NK-92 treated with Interleukin-12 subunit alpha and Interleukin-12 subunit beta, amount 100 ng/mL, for 24 hours (cell line): ENCODE results near the gene ATP1A1.

Experiments used
- DNase-seq: peaks from one replicate; lab custom pipeline; 2025; lab: John Stamatoyannopoulos, UW

Gene ATP1A1

DNA sequence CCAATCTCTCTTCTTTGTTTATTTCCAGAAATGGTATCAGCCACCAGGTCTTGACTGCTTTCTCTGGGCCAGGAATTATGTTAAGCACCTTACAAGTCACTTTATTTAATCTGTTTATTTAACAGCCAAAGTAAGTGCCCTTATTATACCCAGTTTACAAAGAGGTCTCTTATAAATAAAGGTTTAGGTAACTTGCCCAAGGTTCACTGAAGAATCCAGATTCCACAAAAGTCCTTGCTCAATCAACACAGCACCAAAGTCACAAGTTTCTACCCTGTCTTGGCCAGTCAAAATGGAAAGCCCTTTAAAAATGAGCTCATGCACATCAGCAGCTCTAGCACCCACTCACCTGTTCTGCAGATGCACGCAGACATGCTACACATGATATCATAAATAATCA is 28.0 kb upstream of the ATP1A1 start:
- DNase-seq: no peak

DNA sequence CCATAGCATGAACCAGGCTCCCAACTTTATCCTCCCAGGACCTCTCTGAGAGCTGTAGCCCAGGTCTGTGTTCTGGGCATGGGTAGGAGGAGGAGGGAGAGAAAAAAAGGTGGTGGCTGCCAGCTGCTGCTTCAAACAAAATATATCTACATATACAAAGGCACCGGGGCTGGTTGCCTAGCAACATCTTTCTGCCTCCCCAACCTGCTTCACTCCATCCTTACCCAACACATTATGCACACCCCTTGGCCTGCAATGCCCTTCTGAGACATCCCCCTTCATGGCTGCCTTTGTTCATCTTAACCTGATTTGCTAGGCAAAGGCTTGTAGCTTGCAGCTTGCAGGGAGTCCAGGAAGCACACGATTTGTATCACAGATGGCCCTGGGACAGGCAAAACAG is 27.2 kb upstream of the ATP1A1 start:
- no peak for DNase-seq

DNA sequence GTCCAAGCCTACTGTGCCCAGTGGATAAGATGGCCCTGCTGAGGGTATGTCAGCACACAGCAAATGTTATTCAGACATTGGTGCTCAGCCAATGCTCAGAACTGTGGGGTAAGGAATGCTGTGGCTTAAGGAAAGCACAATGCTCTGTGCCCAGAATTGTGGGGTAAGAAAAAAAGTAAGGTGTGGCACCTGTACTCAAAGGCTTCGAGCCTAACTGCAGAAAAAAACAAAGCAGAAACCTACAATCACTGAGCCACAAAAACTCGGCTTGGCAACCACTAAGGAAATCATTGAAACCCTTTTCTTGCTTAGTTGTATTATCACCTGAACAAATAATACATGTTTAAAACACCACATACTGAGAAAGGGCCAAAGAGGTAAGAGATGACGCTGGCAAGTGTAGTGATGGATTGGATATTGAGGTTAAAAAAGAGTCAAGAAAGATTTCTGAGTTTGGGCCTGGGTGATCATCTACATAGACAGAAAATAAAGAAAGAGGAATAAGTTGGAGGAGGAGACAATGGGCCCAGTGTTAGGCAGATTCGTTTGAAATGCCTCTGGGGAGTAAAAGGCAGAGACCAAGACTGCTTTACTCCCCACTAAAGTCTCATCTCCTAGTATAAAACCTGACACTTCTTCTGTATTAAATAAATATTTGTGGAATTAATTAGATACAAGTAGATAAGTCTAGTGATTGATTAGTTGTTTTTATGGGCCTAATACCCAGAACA is 25.9 kb upstream of the ATP1A1 start:
- DNase-seq: no peak

DNA sequence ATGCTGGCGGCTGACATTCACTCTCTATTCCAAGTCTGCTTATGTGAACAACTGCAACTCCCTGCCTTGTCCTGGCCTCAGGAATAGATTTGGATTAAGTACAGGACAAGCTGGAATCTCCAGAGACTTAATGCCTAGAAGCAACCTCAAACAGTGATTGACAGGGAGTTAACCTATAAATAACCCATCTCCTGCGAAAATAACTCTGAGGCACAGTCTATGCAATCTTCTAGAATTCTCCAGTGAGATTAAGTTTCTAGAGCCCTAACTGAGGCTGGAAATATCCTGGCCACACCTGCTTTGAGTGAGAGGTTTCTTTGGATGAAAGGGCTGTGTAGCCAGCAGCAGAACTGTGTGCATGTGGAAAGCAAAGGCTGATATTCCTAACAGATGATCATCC is 25.3 kb upstream of the ATP1A1 start:
- DNase-seq: no peak

DNA sequence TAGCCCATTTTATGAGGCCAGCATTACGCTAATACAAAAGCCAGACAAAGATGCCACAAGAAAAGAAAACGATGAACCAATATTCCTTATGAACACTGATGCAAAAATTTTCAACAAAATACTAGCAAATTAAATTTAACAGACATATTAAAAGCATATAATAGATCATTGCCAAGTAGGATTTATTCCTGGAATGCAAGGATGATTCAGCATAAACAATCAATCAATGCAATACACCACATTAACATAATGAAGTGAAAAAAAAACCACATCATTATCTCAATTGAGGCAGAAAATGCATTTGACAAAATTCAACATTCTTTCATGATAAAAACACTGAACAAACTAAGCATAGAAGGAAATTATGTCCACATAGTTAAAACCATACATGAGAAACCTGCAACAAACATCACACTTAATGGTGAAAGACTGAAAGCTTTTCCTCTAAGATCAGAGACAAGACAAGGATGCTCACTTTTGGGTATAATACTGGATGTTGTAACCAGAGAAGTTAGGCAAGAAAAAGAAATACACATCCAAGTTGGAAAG is 22.9 kb upstream of the ATP1A1 start:
- DNase-seq: no peak

DNA sequence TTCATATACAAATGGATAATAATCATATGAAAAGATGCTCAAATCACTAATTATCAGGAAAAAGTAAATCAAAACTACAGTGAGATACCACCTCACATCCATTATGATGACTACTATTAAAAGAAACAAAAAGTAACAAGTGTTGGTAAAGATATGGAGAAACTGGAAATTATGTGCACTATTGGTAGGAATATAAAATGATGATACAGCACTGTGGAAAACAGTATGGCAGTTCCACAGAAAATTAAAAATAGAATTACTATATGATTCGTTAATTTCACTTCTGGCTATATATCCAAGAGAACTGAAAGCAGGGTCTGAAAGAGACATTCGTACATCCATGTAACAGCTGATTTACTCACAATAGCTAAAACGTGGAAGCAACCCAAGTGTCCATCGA is 21.1 kb upstream of the ATP1A1 start:
- no peak for DNase-seq

DNA sequence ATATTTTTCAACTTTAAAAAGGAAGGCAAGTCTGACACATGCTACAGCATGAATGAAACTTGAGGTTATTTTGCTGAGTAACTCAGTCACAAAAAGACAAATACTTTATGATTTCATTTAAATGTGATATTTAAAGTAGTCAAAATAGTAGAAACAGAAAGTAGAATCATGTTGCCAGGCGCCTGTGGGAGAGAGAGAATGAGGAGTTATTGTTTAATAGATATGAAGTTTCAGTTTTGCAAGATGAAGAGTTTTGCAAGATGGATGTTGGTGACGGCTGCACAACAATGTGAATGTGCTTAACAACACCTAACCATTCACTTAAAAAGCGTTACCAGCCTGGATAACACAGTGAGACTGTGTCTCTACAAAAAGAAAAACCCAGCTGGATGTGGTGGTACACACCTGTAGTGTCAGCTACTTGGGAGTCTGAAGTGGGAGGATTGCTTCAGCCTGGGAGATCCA is 20.7 kb upstream of the ATP1A1 start:
- no peak for DNase-seq

DNA sequence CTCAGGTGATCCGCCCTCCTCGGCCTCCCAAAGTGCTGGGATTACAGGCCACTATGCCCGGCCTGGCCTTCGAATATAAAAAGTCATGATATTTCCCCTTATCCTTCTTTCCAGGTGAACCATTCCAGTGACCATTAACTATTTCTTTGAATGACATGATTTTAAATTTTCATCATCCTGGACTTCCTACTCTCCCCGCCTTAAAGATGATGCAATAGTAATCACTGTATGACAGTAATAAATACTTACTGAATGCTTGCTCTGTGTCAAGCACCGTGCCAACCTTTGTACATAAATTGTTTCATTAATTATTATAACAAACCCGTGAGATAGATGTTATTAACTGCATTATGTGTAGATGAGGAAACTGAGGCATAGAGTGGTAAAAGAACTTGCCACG is 19.9 kb upstream of the ATP1A1 start:
- no peak for DNase-seq

DNA sequence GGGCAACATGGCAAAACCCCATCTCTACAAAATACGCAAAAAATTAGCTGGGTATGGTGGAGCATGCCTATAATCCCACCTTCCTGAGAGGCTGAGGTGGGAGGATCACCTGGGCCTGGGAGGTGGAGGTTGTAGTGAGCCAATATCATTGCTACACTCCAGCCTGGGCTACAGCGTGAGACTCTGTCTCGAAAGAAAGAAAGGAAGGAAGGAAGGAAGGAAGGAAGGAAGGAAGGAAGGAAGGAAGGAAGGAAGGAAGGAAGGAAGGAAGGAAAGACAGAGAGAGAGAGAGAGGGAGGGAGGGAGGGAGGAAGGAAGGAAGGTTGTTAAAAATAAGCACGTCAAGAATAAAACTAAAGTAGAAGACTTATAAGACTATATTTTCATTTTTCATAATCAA is 17.0 kb upstream of the ATP1A1 start:
- DNase-seq: no peak

DNA sequence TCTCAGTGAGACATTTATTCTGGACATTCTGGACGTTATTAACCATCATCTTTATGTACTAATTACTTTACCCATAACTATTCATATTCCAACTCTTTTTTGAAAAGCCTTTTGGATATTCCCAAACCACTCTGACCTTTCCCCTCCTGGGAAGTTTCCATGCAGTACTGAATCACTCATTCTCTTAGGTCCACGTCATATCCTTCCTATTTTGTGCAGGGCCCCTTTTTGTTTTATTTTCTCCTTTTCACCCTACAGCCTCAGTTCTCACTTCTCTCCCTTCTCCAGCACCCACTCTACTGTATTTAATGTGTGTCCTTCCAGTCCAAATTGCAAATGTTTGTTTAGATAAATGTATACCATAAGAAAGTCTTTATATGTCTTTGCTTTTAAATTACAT is 16.4 kb upstream of the ATP1A1 start:
- no peak for DNase-seq

DNA sequence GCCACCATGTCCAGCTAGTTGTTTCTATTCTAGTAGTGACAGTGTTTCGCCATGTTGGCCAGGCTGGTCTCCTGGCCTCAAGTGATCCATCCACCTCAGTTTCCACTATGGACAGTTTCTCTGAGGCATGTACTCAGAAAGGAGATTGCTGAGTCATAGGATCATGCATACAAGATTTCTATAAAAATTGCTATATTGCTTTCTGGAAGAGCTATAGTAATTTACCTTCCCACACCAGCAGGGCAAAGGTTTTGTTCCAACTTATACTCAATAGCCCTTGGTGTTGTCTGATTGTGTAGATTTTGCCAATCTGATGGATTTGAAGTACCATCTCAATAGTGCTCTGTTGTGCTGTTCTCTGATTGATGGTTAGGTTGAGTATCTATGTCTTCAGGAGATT is 15.6 kb upstream of the ATP1A1 start:
- DNase-seq: no peak

DNA sequence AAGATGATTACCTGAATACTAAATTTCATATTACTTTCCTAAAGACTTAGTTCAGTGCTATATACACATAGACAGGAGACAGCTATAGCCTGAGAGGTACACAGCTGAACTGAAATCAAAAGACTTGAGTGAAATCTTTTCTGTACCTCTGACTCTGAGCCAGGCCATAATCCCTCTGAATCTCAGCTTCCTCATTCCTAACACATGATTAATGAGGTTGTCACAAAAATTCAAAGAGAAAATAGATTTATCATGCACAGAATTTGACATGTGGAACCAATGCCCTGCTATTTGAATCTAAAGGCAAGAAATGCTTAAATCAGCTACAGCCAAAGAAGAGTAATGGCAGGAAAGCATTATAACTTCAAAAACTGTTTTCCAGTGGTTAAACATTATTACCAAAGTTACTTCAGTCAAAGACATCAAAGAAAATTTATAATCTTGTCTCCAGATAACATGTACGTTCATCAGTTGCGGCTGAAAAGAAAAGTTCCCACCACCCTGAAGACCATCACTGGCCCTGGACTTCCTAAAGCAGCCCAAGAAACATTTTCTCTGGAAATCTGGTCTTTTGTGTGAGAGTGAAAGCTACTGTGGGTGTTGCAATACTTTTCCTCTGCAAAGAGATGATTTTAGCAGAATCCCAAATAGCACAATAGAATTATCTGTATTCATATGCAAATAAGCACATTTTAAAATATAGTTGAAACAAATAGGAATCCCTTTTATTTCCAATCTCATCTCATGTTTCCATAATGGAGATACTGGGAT is 13.8 kb upstream of the ATP1A1 start:
- no peak for DNase-seq

DNA sequence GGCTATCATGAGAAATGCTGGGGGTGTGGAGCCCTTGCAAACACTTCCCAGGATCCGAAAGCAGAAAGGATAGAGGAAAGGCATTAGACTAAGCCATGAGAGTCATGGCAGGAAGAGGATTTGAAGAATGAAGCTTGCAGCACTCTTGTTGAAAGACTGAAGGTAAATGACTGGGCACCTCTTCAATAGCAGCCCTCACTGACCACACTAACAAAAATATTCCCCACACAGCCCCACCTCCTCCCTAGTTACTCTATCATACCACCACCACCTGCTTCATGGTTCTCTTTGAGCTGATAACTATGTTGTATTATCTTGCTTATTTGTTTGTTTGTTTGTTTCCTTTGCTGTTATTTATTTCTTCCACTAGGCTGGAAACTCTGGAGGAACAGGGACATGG is 13.2 kb upstream of the ATP1A1 start:
- no peak for DNase-seq

DNA sequence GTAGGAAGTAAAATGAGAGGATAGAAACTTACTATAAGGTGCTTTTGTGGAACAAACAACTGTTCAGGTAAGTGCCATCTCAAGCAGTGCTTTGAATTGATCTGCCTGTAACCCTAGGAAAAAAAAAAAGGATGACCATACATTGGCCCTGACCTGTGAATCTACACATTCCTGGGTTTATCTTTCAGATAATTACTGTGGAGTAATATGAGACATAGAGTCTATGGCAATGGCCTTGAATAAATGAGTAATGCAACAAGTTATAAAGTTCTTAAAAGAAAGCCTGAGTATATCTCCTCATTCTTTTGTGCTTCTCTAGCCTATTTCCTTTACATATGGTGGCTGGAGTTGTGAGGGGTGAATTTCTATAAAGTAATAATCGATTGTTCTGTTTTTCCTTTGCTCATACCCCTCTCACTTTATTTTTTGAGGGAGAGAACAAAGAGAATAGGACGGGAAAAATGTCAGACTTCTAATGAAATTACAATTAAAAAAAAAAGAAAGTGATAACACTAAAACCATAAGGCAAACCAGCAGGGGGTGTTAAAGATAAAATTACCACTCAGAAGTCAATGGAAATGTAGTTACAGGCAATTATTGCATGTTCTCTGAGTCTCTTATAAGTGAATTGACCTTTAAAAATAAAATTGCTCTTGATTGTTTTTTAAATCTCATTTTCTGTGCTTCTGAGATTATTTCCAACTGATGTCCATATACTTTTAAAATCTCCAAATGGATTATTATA is 12.4 kb upstream of the ATP1A1 start:
- no peak for DNase-seq

DNA sequence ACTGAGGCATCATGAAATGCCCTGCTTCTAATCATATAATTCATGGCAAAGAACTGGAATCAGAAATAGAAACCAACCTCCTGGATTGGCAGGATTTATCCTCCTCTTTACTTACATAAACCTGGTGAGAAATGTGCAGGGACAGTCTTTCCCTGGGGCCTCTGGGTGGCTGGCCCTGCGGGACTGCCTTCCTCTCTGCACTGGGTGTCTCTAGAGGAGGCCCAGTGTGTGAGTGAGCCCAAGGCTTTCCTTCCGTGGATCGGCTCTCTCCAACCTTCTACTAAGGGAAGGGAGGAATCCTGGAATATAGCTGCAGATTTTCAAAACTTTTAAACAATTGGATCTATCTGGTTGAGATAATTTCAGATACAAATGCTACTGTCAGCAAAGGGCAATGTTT is 11.4 kb upstream of the ATP1A1 start:
- DNase-seq: no peak

DNA sequence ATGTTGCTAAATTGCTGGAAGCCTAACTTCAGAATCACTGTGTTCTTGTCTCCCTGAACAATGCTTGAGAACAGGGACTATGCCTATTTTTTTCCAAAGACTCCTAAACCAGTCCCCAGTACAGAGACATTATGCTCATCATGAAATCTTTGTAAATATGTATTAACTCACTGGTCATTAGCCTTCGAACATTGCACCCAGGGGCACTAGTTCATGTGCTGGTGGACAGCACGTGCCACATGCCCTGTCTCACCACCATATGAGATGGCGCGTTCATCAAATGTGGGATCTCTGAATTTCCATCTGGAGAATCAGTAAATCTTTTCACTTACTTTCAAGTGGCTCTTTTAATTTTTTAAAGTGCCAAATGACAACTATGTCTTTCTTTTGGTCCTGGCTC is 11.0 kb upstream of the ATP1A1 start:
- DNase-seq: no peak

DNA sequence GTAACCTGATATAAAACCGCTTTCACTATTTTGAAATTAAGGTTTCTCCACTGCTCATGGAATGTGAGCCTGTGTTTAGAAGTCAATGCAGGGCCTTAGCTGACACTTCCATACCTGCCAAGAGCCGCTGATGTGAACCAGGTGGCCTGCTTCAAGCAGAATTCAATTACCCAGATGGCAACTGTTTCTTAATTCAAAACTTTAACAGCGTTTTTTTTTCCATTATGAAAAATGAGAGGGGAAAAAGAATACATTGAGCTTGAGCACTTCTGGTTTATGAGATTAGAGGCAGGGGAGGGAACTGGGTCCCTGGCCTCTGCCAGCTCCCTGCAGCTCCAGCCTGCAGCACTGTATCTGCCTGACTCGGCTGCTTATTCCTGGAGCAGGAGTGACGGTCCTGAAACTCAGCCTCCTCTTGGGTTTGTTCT is 7.7 kb upstream of the ATP1A1 start:
- DNase-seq: no peak

DNA sequence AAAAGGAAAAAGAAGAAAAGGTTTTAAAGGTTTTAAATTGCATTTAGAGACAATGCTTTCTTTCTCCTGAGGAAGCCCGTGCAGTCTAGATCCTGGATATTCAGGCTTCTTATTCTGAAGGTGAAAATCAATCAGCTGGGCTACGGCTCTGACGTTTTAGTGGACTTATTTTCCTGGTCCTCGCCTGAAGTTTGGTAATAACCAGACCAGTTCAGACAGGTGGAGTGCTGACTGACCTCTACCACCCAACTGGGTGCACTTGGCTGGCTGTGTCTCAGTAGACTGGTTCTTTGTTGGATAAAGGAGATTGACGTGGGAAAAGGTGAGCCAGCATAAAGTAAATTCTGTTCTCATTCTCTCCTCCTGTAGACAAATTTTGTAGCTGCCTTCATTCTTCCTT is 7.2 kb upstream of the ATP1A1 start:
- no peak for DNase-seq

DNA sequence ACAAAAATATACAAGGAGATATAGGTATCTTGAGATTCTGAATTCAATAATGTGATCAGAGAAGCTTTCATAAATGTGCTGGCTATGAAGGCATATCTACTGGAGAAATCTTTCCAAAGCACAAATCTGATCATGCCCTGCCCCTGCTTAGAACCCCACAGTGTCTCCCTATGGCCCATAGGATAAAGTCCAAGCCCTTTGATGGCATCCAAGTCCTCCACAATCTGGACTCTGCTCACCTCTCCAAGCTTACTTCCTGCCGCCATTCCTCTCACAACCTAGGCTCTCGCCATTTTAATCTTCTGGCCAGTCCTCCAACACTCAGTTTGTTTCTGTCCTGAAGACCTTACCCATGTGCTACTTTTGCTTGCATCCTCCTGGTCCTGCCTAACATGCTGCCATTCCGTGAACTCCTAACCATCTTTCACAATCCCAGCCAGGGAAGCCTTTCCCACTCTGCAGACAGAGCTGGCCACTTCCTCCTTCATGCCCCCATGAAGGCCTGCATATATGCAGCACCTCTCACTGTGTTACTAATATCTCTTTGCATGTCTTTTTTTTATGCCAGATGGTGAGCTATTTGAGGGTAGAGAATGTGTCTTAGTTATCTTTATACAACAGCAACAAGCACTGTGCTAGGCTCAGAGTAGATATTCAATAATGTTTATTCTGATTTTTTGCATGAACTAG is 5.6 kb upstream of the ATP1A1 start:
- no peak for DNase-seq

DNA sequence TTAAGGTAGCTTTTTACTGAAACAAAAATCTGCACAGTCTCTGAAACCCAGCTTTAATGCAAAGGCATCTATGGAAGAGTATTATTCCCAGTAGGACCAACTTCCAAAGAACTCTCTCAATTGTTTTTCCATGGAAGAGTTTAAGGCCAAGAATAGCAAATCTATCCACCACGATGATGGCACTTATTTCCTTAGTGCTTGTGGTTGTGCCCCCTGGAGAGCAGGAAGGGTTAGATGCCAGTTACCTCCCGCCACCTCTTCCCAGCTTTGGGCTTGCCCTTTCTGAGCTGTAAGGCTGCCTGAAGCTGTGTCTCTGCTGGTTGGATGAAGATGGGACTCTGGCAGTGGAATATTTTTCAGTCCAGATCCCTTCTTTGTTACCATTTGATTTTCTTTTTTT is 4.8 kb upstream of the ATP1A1 start:
- DNase-seq: no peak

DNA sequence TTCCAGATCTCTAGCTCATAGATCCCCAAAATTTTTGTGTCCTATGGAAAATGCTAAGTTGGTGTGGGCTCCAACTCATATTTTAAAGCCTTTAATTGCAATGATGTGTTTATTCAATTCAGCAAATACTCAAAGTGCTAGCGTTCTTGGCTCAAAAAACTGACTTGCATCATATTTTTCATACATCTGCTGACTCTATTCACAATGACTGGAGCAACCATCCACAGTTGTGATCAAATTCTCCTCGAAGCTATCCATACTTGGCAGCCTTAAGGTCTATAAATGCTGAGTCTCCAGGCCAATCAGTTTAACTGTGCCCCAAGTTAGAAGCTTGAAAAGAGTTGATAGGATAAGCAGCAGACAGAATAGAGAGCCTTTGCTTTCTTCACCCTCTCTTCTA is 2.9 kb upstream of the ATP1A1 start:
- no peak for DNase-seq

DNA sequence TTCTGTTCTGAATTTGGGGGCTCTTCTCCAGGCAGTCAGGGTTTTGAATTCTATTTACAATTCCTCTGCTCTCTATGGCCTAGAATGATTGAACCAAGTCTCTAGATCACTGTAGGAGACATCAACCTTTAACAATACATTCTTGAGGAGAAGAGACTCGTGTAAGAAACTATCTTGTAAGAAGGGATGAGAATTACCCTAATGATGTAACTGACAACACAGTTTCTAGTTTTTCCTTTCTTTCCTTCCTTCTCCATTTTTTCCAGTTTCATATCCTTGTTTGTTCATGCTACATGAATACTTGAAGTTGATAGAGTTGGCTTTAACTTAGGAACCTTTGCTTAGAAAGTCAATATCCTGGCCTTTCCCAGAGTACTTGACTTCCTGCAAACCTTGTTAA is 1.3 kb upstream of the ATP1A1 start:
- DNase-seq: no peak
